Psoas muscle (tissue), 8 donors: ENCODE data around the gene ZNF70. TPM values are rescaled to one million over a fixed set of nuclear protein-coding genes. Genes with fewer than 3 reads are reported as not detected.

ENCODE experiments used
- ATAC-seq, 4 donors: fragments of 200-7000 bp; cut with Tn5 transposase; one replicate each; pipeline ENCODE4 v1.9.1; 2020; ENCODE audit warnings: moderate library complexity in 3 of 4, mild to moderate bottlenecking in 2 of 4
- DNase-seq, 2 donors: peaks; one replicate each; pipeline ENCODE4 v3.0.0-alpha.2; 2020
- H3K27ac ChIP-seq: fragments of 200-600 bp; one replicate; pipeline ENCODE4 v1.8.0; 2022
- H3K27me3 ChIP-seq, 3 donors: fragments of 200-600 bp in 1 of 3; one replicate each; pipeline versions ENCODE4 v1.6.1 to v1.8.0; 2013 to 2022; ENCODE audit warnings: low read length in 2 of 3, mild to moderate bottlenecking in 2 of 3, moderate library complexity in 1 of 3; ENCODE audit not compliant: insufficient read depth in 3 of 3
- H3K36me3 ChIP-seq, 2 donors: fragments of 200-600 bp in 1 of 2; one replicate each; pipeline versions ENCODE4 v1.6.1 to v1.8.0; 2013 to 2022; ENCODE audit warnings: low read depth in 1 of 2, mild to moderate bottlenecking in 1 of 2, moderate library complexity in 1 of 2; ENCODE audit not compliant: insufficient read depth in 1 of 2
- H3K4me1 ChIP-seq: fragments of 200-600 bp; one replicate; pipeline ENCODE4 v1.8.0; 2022
- H3K4me3 ChIP-seq: fragments of 200-600 bp; one replicate; pipeline ENCODE4 v1.8.0; 2022; ENCODE audit warnings: mild to moderate bottlenecking
- H3K9me3 ChIP-seq: fragments of 200-600 bp; one replicate; pipeline ENCODE4 v1.8.0; 2022
- CTCF ChIP-seq: fragments of 200-600 bp; IDR thresholded peaks from one replicate; pipeline ENCODE4 v1.8.0; 2022; ENCODE audit warnings: antibody characterized with exemption
- WGBS, 3 donors: extraction: QIAGEN DNeasy Blood & Tissue Kit; methylation state at CpG; one replicate each; pipeline versions ENCODE4 v1.1.6 to v1.1.7; 2013; 5-methylcytosine and 5-hydroxymethylcytosine counted together
- intact Hi-C, 2 donors: fragments of 100-400 bp; cut with DNase I; formaldehyde crosslinking; loops; one replicate each; pipeline versions ENCODE4 v1.11.0 to v1.14.2; 2022
- polyA plus RNA-seq, 3 donors: library from polyadenylated mRNA; stranded (reverse); fragments of 200-250 nt; gene quantifications; one replicate each; pipeline ENCODE4 v1.2.3, GENCODE V29; 2013
- total RNA-seq, 4 donors: library from RNA; stranded (reverse); fragmentation: NEBNext Ultra II Directional in 2 of 4; extraction: Animal tissue kit (Norgen Biotek cat#: 25700) in 2 of 4; gene quantifications; one replicate each; pipeline versions ENCODE4 v1.2.1 to v1.2.4, GENCODE V29; 2021 to 2023
- donor health status: healthy with polysubstance abuse.
- donor health status: DM: no; HTN: no; CAD: no; lungs with moderate emphysema.
- donor health status: Bipolar disorder and iron deficiency.
- donor health status: healthy.
- donor health status: DM: yes; HTN: yes; CAD: no.
- donor health status: DM: no; HTN: no; CAD: no.
- donor health status: DM: no; HTN: no; CAD: no.
- donor health status: DM: yes; HTN: yes; CAD: no.

The ZNF70 gene
- total and polyA plus RNA-seq, 7 donors: 1.2 to 12.9 (median 3.5) TPM

GRCh38 chr22:23751441-23751996, 607 bp upstream of the ZNF70 start:
- Histone ChIP-seq H3K27me3 (no peaks in the 10 kb centered on the region), H3K27ac (peak overlapping the region; percentile 90), H3K4me1 (peaks cover 10% of the 10 kb centered on the region), H3K4me3 (peak overlapping the region; percentile 91), H3K9me3 (no peaks in the 10 kb centered on the region), H3K36me3 (no peaks in the 10 kb centered on the region)
- WGBS, 3 donors: 17 to 27% (median 22%) methylated on average over 21 to 22 of the region's 22 CpGs
- peak; percentile 39 to 48 (median 44) for ATAC-seq
- intact Hi-C loops: no loop called here
- no peak for TF ChIP-seq CTCF
- peak in 1 of 2 donors; percentile 47 for DNase-seq

- Histone ChIP-seq H3K9me3 (no peaks in the 10 kb centered on the region), H3K27me3 (no peaks in the 10 kb centered on the region), H3K4me3 (peak overlapping the region; percentile 91), H3K27ac (peak overlapping the region; percentile 90), H3K36me3 (no peaks in the 10 kb centered on the region), H3K4me1 (peaks cover 10% of the 10 kb centered on the region)
- TF ChIP-seq CTCF: no peak
- no peak for DNase-seq
- no peak for ATAC-seq
- intact Hi-C loops: no loop called here
- 37 to 42% (median 39%) methylated on average over 5 of the region's 5 CpGs for WGBS, 3 donors
Observed at GRCh38 chr22:23750367-23750713, 572 bp downstream of the ZNF70 start.

DNA sequence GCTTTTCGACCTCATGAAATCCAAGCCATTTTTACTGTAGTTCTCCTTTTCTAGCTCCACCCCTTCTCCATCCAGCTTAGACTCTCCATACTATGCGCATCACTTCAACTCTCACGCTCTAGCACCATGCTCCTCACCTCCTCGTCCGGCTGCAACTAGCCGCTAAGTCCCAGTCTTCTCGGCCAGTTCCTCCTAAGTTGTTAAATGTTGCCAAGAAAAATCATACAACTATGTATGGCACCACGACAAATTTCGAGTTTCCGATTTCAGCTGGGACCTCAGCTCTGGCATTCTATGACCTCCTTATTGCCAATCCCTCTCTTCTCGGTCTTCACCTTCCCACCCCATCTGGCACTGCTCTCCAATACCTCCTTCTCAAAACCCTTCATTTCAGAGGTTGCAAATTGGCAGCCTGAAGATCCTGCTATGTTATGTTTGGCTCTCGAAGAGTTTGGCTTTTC, 1.0 kb downstream of the ZNF70 start:
- no peak for TF ChIP-seq CTCF
- Histone ChIP-seq H3K9me3 (no peaks in the 10 kb centered on the region), H3K27me3 (no peaks in the 10 kb centered on the region), H3K36me3 (peaks cover 0 to 4% of the 10 kb centered on the region in 2 donors), H3K27ac (peak overlapping the region; percentile 10), H3K4me1 (peaks cover 10% of the 10 kb centered on the region), H3K4me3 (peak overlapping the region; percentile 91)
- DNase-seq (no peak), ATAC-seq (peak in 1 of 4 donors; percentile 7)
- intact Hi-C loops: loop anchor here in 1 of 2 donors (5.0 kb wide), 1 partner anchor 73 kb away; no protein-coding TSS in a partner anchor
- 37 to 41% (median 38%) methylated on average over 12 of the region's 12 CpGs for WGBS, 3 donors

DNA sequence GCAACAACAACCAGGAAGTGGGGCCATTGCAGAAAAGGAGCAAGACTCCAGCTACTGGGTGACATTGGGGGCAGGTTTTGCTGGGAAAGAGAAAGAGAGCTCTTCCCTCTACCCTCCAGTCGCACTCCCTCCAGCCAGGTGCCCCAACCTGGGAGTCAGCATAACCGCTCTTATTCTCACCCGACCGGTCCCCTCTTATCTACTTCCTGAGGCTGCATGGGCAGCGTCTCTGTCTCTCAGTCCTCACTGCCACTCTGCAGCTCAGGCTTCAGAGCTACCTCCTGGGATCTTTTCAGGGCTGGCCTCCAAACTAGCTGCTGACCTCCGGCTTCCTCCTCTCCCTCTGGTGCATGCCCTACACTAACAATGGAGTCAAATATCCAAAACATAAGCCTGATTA, 5.1 kb downstream of the ZNF70 start:
- H3K27me3 ChIP-seq: no peaks in the 10 kb centered on the region
- TF ChIP-seq CTCF: no peak
- H3K9me3 ChIP-seq: no peaks in the 10 kb centered on the region
- ATAC-seq: no peak
- DNase-seq: no peak
- H3K27ac ChIP-seq: no peak overlapping the region
- intact Hi-C loops: loop anchor here in 1 of 2 donors (5.0 kb wide), 1 partner anchor 68 kb away; no protein-coding TSS in a partner anchor
- H3K4me1 ChIP-seq: peaks cover 26% of the 10 kb centered on the region
- WGBS, 3 donors: 85 to 93% (median 87%) methylated on average over 6 of the region's 6 CpGs
- H3K36me3 ChIP-seq: peaks cover 5 to 22% of the 10 kb centered on the region in 2 donors
- H3K4me3 ChIP-seq: no peak overlapping the region

DNA sequence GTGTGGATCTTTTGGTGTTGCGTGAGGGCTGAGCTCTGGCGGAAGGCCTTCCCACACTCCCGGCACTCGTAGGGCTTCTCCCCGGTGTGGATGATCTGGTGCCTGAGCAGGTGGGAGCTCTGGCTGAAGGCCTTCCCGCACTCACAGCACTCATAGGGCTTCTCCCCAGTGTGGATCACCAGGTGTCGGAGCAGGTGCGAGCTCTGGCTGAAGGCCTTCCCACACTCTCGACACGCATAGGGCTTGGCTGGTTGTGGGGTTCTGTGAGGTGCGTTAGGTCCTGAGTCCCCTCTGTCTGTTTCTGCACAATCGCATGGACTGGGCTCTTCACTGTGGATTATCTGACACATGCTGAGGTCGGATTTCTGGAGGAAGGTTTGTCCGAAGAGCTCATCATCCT, 6.4 kb downstream of the ZNF70 start:
- no peak for ATAC-seq
- intact Hi-C loops: loop anchor here in 1 of 2 donors (5.0 kb wide), 2 partner anchors 57 to 528 kb away; partner anchors contain the start of gene SPECC1L
- Histone ChIP-seq H3K36me3 (peaks cover 5 to 22% of the 10 kb centered on the region in 2 donors), H3K4me3 (no peak overlapping the region), H3K27ac (no peak overlapping the region), H3K4me1 (peaks cover 17% of the 10 kb centered on the region), H3K9me3 (no peaks in the 10 kb centered on the region), H3K27me3 (no peaks in the 10 kb centered on the region)
- WGBS, 3 donors: 90 to 91% (median 90%) methylated on average over 14 of the region's 14 CpGs
- no peak for DNase-seq
- TF ChIP-seq CTCF: no peak
